Measurements from ENCODE around the gene CHRNA5.

- TF ChIP-seq, protein P1, sequence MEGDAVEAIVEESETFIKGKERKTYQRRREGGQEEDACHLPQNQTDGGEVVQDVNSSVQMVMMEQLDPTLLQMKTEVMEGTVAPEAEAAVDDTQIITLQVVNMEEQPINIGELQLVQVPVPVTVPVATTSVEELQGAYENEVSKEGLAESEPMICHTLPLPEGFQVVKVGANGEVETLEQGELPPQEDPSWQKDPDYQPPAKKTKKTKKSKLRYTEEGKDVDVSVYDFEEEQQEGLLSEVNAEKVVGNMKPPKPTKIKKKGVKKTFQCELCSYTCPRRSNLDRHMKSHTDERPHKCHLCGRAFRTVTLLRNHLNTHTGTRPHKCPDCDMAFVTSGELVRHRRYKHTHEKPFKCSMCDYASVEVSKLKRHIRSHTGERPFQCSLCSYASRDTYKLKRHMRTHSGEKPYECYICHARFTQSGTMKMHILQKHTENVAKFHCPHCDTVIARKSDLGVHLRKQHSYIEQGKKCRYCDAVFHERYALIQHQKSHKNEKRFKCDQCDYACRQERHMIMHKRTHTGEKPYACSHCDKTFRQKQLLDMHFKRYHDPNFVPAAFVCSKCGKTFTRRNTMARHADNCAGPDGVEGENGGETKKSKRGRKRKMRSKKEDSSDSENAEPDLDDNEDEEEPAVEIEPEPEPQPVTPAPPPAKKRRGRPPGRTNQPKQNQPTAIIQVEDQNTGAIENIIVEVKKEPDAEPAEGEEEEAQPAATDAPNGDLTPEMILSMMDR (IDR thresholded peaks at IDR 0.05), result no peak
- TF ChIP-seq ZFX (IDR thresholded peaks at IDR 0.05; ENCODE audit: borderline replicate concordance), result no peak
Measured at GRCh38 chr15:78633348-78633747, 68.0 kb downstream of the CHRNA5 start.

Data from 22Rv1 (cell line).